Muscle of arm (tissue), 14 donors: ENCODE data around the gene CLDN18. TPM values are rescaled to one million over a fixed set of nuclear protein-coding genes. Genes with fewer than 3 reads are reported as not detected.

Experiments
- DNase-seq: peaks from one replicate; pipeline ENCODE4 v3.0.0-alpha.2; 2013
- long read RNA-seq, 11 donors: transcript quantifications; one replicate each; lab custom pipeline, GENCODE V29; 2026
- polyA plus RNA-seq, 12 donors: library from polyadenylated mRNA; unstranded; fragments of 120-200 nt; gene quantifications; one replicate each; pipeline ENCODE4 v1.2.1, GENCODE V29; 2013; ENCODE audit not compliant: insufficient read length in 12 of 12

Gene CLDN18
- polyA plus RNA-seq, result under 1 TPM in 10 of 12 donors, not detected in 2; 0.31 to 0.78 (median 0.43) TPM
- long read RNA-seq, donor 1, result 0 reads
- long read RNA-seq, donor 2, result 0 reads
- long read RNA-seq, donor 3, partial matches to known transcripts, result 0 of 2 reads
- long read RNA-seq, donor 3, other reads (novel, unspliced or antisense), result 0 of 2 reads
- long read RNA-seq, donor 4, result 0 reads
- long read RNA-seq, donor 5, partial matches to known transcripts, result 7 of 8 reads
- long read RNA-seq, donor 5, other reads (novel, unspliced or antisense), result 0 of 8 reads
- long read RNA-seq, donor 6, result 0 reads
- long read RNA-seq, donor 7, result 0 reads
- long read RNA-seq, donor 8, partial matches to known transcripts, result 0 of 1 reads
- long read RNA-seq, donor 8, other reads (novel, unspliced or antisense), result 0 of 1 reads
- long read RNA-seq, donor 9, result 0 reads
- long read RNA-seq, donor 10, result 0 reads
- long read RNA-seq, donor 11, result 0 reads

GRCh38 chr3:138009476-138010272 is at the start of gene CLDN18:
CLDN18 (plus strand) TSS chr3:138010165; CDS start chr3:138010226, 61 bp downstream.
- DNase-seq, result no peak

GRCh38 chr3:137962251-137962650 is 47.7 kb upstream of the CLDN18 start:
- DNase-seq, result no peak

GRCh38 chr3:137963463-137963862 is 46.5 kb upstream of the CLDN18 start:
- DNase-seq, result no peak

GRCh38 chr3:137970914-137971831 is 38.8 kb upstream of the CLDN18 start:
- DNase-seq, result peak; percentile 43

GRCh38 chr3:137972396-137972795 is 37.6 kb upstream of the CLDN18 start:
- DNase-seq, result no peak

GRCh38 chr3:137978328-137978727 is 31.6 kb upstream of the CLDN18 start:
- no peak for DNase-seq

GRCh38 chr3:137987723-137988122 is 22.2 kb upstream of the CLDN18 start:
- no peak for DNase-seq

GRCh38 chr3:137988152-137988551 is 21.8 kb upstream of the CLDN18 start:
- no peak for DNase-seq

GRCh38 chr3:137988982-137989381 is 21.0 kb upstream of the CLDN18 start:
- no peak for DNase-seq

GRCh38 chr3:137990427-137990826 is 19.5 kb upstream of the CLDN18 start:
- no peak for DNase-seq

GRCh38 chr3:137992592-137992991 is 17.4 kb upstream of the CLDN18 start:
- no peak for DNase-seq

GRCh38 chr3:137998121-137999042 is 11.6 kb upstream of the CLDN18 start:
- no peak for DNase-seq

GRCh38 chr3:138003069-138003468 is 6.9 kb upstream of the CLDN18 start:
- no peak for DNase-seq

GRCh38 chr3:138005627-138006026 is 4.3 kb upstream of the CLDN18 start:
- no peak for DNase-seq

- no peak for DNase-seq
These were observed 2.1 kb upstream of the CLDN18 start for GRCh38 chr3:138007898-138008297.

GRCh38 chr3:138010273-138010590 is 267 bp downstream of the CLDN18 start:
- DNase-seq, result no peak

GRCh38 chr3:138011722-138012121 is 1.8 kb downstream of the CLDN18 start:
- DNase-seq, result no peak

- no peak for DNase-seq
These were observed 2.6 kb downstream of the CLDN18 start for GRCh38 chr3:138012526-138012925.

GRCh38 chr3:138016065-138016464 is 6.1 kb downstream of the CLDN18 start:
- DNase-seq, result no peak

- no peak for DNase-seq
These were observed 9.5 kb downstream of the CLDN18 start for GRCh38 chr3:138019281-138020069.
